Epithelial cell of proximal tubule (primary cell): ENCODE measurements around the gene IGSF9. TPM values are rescaled to one million over a fixed set of nuclear protein-coding genes. Genes with fewer than 3 reads are reported as not detected.

ENCODE experiments used
- DNase-seq: peaks from one replicate; pipeline ENCODE4 v3.0.0-alpha.2; 2011; ENCODE audit warnings: low read depth
- H3K4me3 ChIP-seq: 2 replicates; pipeline ENCODE4 v1.5.1; 2011; ENCODE audit warnings: low read depth, mild to moderate bottlenecking, low read length
- total RNA-seq: library from RNA; depleted of rRNA; stranded (reverse); fragments of >200 nt; gene quantifications from 2 replicates; pipeline ENCODE4 v1.2.3, GENCODE V29; 2015
- TF ChIP-seq, protein P1 (sequence below): conservative IDR thresholded peaks from 2 replicates; pipeline ENCODE4 v1.5.1; 2012; ENCODE audit warnings: low read depth, mild to moderate bottlenecking, low read length

IGSF9 gene
- total RNA-seq, 1 donor from 2014 or later, result 1.4 TPM

DNA sequence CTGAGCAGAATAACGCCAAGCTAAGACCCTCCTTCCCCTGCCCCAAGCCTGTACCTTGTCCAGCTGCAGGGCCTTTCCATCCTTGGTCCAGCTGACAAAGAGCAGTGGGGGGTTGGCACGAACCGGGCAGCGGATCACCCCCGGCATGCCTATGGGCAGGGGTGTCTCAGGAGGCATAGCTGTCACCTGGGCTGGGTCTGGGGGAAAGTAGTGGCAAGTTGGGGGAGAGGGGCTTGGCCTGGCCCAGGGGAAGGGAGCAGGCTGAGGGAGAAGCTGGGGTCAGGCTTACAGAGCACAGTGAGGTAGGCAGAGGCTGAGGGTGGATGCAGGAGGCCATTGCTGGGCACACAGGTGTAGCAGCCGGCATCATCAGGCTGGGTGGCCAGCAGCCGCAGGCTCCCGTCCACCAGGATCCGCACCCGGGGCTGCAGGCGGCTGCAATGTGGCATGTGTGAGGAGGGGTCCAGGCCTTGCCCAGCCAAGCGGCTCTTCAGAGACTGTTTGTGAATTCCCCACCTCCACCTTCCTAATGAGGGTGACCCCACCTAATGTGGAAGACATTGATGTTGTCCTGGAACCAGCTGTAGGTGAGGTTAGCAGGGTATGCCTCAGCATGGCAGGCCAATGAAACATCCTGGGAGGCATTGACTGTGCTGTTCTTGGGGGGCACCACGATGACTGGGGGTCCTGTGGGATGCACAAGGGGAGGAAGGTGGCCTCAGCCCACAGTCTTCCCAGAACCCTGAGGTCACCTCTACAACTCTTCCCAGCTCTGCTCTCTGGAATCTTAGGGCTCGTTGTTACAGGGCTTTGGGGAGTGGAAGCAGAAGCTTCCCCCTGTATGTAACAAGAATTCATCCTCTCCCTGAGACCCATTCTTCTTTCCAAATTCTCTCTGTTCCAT, 11.0 kb downstream of the IGSF9 start:
- TF ChIP-seq, protein P1, sequence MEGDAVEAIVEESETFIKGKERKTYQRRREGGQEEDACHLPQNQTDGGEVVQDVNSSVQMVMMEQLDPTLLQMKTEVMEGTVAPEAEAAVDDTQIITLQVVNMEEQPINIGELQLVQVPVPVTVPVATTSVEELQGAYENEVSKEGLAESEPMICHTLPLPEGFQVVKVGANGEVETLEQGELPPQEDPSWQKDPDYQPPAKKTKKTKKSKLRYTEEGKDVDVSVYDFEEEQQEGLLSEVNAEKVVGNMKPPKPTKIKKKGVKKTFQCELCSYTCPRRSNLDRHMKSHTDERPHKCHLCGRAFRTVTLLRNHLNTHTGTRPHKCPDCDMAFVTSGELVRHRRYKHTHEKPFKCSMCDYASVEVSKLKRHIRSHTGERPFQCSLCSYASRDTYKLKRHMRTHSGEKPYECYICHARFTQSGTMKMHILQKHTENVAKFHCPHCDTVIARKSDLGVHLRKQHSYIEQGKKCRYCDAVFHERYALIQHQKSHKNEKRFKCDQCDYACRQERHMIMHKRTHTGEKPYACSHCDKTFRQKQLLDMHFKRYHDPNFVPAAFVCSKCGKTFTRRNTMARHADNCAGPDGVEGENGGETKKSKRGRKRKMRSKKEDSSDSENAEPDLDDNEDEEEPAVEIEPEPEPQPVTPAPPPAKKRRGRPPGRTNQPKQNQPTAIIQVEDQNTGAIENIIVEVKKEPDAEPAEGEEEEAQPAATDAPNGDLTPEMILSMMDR, result no peak
- no peak for DNase-seq
- H3K4me3 ChIP-seq, result no peak overlapping the region

DNA sequence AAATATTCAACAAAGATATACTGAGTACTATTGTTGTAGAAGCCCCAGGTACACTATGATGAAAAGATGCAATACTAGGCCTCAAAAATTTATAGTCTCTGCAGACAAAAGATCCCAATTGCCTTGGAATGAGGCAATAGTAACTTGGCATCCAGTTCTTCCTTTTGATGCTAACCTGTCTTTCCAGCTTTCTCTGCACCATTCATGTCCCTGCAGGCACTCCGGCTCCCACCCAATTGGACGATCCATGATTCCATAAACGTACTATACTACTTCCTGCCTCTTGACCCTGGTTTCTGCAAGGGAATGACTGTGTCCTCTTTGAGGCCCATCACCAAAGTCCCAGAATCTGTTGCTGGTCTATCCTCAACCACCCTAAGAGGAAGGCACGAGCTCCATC, 12.1 kb downstream of the IGSF9 start:
- no peak overlapping the region for H3K4me3 ChIP-seq
- no peak for DNase-seq
- TF ChIP-seq, protein P1, result no peak

DNA sequence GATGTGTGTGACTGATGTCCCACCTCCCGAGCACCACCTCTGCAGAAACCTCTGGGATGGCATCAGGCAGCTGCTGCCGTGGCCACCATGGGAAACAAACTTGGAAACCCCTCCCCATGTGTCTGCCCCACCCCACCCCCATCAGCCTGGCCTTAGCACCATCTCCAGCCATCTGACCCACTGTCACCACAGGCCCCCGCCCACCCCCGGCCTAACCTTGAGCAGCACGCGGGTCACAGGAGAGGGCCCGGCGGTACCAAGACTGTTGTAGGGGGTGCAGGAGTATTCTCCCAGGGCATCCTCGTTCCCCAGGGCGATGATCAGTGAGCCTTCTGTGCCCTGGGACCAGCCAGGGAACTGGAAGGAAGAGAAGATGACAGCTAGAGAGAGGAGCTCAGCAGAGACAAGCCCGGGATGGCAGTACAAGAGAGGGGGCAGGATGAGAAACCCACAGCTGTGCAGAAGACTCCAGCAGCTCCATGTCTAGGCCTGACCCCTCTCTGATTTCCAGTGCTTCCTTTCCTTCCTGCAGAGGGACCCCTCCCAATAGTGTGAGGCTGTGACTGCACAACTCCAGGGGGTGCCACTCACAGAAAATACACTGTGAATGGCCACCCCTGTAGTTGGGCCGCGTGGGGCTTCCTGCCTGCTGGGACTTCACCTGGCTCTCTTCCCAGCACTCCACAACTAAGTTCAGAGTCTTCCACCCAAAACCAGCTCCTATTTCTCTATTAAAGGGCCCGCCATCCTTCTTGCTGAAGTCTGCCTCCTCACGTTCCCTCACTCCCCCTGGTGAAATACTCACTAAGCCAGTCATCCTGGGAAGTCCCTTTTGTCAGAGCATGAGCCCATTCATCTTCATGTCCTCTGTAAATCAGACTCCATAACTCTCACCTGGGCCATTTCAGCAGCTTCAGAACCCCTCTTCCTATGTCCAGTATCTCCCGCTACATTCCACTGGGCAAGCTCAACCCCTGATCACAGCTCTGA, 12.8 kb downstream of the IGSF9 start:
- H3K4me3 ChIP-seq, result no peak overlapping the region
- TF ChIP-seq, protein P1, result no peak
- no peak for DNase-seq

DNA sequence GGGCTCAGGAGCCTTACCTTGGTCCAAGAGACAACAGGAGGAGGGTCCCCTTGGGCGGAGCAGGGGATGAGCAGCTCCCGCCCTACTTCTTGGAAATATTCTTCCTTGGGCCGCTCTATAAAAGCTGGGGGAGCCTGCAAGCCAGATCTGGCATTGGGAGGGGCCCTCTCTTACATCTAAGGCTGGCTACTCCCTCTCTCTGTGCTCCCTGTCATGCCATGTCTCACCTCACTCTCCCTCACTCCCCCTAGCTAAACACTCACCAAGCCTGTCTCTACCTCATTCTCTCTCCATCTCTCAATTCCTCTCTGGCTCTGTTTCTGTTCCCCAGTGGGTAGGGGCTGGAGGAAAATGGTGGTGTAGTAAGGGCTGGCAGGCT, 13.6 kb downstream of the IGSF9 start:
- H3K4me3 ChIP-seq, result no peak overlapping the region
- TF ChIP-seq, protein P1, result no peak
- DNase-seq, result no peak

DNA sequence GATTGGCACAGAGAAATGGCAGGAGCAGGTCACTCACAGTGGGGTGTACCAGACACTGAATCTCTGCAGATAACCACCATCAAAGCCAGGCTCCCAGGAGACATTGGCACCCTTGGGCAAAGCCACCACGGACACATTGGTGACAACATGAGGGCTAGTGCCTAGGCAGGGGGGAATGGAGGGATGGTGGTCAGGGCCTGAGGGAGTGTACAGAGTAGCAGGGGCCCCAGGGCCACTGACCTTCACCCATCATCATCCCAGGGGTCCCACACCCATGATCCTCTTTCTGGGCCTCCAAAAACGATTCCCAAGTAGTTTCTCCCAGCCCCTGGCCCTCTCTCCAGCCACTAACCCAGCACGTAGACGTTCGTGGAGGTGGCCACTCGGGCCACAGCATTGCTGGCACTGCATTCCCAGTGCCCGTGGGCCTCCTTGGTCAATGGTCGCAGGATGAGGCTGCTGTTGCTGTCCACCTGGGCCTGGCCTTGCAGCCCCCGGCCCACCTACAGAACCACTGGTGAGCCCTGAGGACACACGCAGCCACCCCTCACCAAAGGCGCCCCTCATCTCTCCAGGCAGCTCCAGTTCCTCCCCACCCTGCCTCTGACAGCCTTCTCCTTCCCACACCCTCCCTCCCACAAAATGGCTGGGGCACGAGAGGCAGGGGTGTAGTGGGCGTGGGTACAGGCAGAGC, 14.2 kb downstream of the IGSF9 start:
- TF ChIP-seq, protein P1, result no peak
- no peak for DNase-seq
- H3K4me3 ChIP-seq, result no peak overlapping the region

DNA sequence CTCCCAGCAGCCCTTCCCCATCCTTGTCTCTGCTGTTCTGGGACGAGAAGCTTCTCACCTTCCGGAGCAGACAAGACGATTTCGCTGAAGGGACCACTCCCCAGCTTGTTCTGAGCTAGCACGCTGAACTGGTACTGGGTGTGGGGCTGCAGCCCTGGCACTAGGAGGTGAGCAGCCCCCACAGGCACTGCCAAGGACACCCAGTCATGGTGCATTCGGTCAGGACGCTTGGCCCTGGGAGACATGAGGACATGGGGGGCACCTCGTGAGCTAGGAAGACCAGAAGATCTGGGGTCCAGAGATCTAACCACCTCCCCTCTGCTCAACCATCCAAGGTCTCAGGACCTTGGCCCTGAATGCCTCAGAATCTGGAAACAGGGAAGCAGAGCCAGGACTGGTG, 14.8 kb downstream of the IGSF9 start:
- TF ChIP-seq, protein P1, result no peak
- no peak for DNase-seq
- no peak overlapping the region for H3K4me3 ChIP-seq
